ENCODE measurements around the gene RUSC2.
"Not testable (repeated sequence)": the region's sequence is repeated elsewhere in the genome, so short reads cannot be mapped to it uniquely, and the experiment has no call there.

DNA sequence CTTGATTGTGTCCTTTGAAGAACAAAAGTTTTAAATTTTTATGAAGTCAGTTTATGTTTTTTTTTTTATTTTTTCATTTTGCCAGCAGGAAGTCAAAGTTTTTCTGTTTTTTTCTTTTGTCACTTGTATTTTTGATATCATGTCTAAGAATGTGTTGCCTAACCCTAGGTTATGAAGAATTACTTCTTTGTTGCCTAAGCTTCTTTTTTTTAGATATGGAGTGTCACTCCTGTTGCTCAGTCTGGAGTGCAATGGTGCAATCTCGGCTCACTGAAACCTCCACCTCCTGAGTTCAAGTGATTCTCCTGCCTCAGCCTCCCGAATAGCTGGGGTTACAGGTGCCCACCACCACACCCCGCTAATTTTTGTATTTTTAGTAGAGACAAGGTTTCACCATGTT, 45.0 kb downstream of the RUSC2 start:
- not testable (repeated sequence) for TF ChIP-seq POLR2AphosphoS5 (IDR thresholded peaks at IDR 0.05)
- TF ChIP-seq, protein P1, sequence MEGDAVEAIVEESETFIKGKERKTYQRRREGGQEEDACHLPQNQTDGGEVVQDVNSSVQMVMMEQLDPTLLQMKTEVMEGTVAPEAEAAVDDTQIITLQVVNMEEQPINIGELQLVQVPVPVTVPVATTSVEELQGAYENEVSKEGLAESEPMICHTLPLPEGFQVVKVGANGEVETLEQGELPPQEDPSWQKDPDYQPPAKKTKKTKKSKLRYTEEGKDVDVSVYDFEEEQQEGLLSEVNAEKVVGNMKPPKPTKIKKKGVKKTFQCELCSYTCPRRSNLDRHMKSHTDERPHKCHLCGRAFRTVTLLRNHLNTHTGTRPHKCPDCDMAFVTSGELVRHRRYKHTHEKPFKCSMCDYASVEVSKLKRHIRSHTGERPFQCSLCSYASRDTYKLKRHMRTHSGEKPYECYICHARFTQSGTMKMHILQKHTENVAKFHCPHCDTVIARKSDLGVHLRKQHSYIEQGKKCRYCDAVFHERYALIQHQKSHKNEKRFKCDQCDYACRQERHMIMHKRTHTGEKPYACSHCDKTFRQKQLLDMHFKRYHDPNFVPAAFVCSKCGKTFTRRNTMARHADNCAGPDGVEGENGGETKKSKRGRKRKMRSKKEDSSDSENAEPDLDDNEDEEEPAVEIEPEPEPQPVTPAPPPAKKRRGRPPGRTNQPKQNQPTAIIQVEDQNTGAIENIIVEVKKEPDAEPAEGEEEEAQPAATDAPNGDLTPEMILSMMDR (IDR thresholded peaks at IDR 0.05) = not testable (repeated sequence)

Measured in upper lobe of left lung (tissue), 4 donors.